Measurements from ENCODE around the gene AFAP1. TPM values are rescaled to one million over a fixed set of nuclear protein-coding genes. Genes with fewer than 3 reads are reported as not detected.

AFAP1 gene
- total and polyA plus RNA-seq, 8 donors, result 23.6 to 31.4 (median 27.4) TPM

GRCh38 chr4:7976025-7976424, 36.4 kb upstream of the AFAP1 start:
- H3K27me3 ChIP-seq, result no peaks in the 10 kb centered on the region
- no peak overlapping the region for H3K4me3 ChIP-seq
- DNase-seq (no peak), ATAC-seq (no peak)
- no peaks in the 10 kb centered on the region for H3K9me3 ChIP-seq
- H3K27ac ChIP-seq, result no peak overlapping the region
- H3K4me1 ChIP-seq, result peaks cover 5 to 10% of the 10 kb centered on the region in 2 donors
- intact Hi-C loops (cut with DNase I), result no loop called here
- H3K36me3 ChIP-seq, result no peaks in the 10 kb centered on the region
- TF ChIP-seq CTCF (IDR thresholded peaks at IDR 0.05), result no peak

- DNase-seq (no peak), ATAC-seq (no peak)
- Histone ChIP-seq H3K4me1 (peaks cover 17 to 18% of the 10 kb centered on the region in 2 donors), H3K36me3 (no peaks in the 10 kb centered on the region), H3K4me3 (no peak overlapping the region), H3K27me3 (no peaks in the 10 kb centered on the region), H3K9me3 (no peaks in the 10 kb centered on the region), H3K27ac (no peak overlapping the region)
- no peak for TF ChIP-seq CTCF (IDR thresholded peaks at IDR 0.05)
- intact Hi-C loops (cut with DNase I), result no loop called here
These were observed 34.8 kb upstream of the AFAP1 start for GRCh38 chr4:7974425-7974824.

- no peak for TF ChIP-seq CTCF (IDR thresholded peaks at IDR 0.05)
- Histone ChIP-seq H3K36me3 (no peaks in the 10 kb centered on the region), H3K4me3 (no peak overlapping the region), H3K4me1 (peaks cover 16 to 24% of the 10 kb centered on the region in 2 donors), H3K27ac (no peak overlapping the region), H3K27me3 (no peaks in the 10 kb centered on the region), H3K9me3 (no peaks in the 10 kb centered on the region)
- no peak for DNase-seq
- ATAC-seq, result no peak
- intact Hi-C loops (cut with DNase I), result no loop called here
These were observed 33.9 kb upstream of the AFAP1 start for GRCh38 chr4:7973545-7973981.

- peaks cover 8 to 35% of the 10 kb centered on the region in 2 donors for H3K4me1 ChIP-seq
- no peaks in the 10 kb centered on the region for H3K9me3 ChIP-seq
- intact Hi-C loops (cut with DNase I), result no loop called here
- H3K27me3 ChIP-seq, result no peaks in the 10 kb centered on the region
- no peak overlapping the region for H3K27ac ChIP-seq
- no peak overlapping the region for H3K4me3 ChIP-seq
- TF ChIP-seq CTCF (IDR thresholded peaks at IDR 0.05), result no peak
- ATAC-seq (no peak), DNase-seq (no peak)
- no peaks in the 10 kb centered on the region for H3K36me3 ChIP-seq
These were observed 32.3 kb upstream of the AFAP1 start for GRCh38 chr4:7971881-7972500.

- DNase-seq (no peak), ATAC-seq (no peak)
- no peak for TF ChIP-seq CTCF (IDR thresholded peaks at IDR 0.05)
- no peaks in the 10 kb centered on the region for H3K36me3 ChIP-seq
- no peaks in the 10 kb centered on the region for H3K27me3 ChIP-seq
- peaks cover 8 to 35% of the 10 kb centered on the region in 2 donors for H3K4me1 ChIP-seq
- H3K4me3 ChIP-seq, result no peak overlapping the region
- H3K27ac ChIP-seq, result no peak overlapping the region
- H3K9me3 ChIP-seq, result no peaks in the 10 kb centered on the region
- intact Hi-C loops (cut with DNase I), result no loop called here
These were observed 31.5 kb upstream of the AFAP1 start for GRCh38 chr4:7971159-7971631.

Data from left lung (tissue), 10 donors.